ENCODE results near the gene GANC. TPM values are rescaled to one million over a fixed set of nuclear protein-coding genes. Genes with fewer than 3 reads are reported as not detected.

Gene GANC
- total RNA-seq, 2 donors from 2014 or later, result 39.8 to 47.6 TPM

GRCh38 chr15:42345504-42345903 lies 72.5 kb downstream of the GANC start:
- H3K27ac ChIP-seq, result no peak overlapping the region
- peaks cover 3% of the 10 kb centered on the region for H3K36me3 ChIP-seq
- H3K9ac ChIP-seq (ENCODE audit: low read depth in 2 of 2, low read length in 2 of 2), result no peak overlapping the region
- TF ChIP-seq CTCF (IDR thresholded peaks at IDR 0.05), result no peak
- intact Hi-C loops (cut with DNase I), result no loop called here
- H3K9me3 ChIP-seq, result no peaks in the 10 kb centered on the region
- no peak overlapping the region for H3K4me3 ChIP-seq
- H3K4me1 ChIP-seq, result no peaks in the 10 kb centered on the region
- DNase-seq, result no peak
- H3K27me3 ChIP-seq, result no peaks in the 10 kb centered on the region

GRCh38 chr15:42348083-42348482 lies 75.1 kb downstream of the GANC start:
- no peak for TF ChIP-seq CTCF (IDR thresholded peaks at IDR 0.05)
- DNase-seq, result no peak
- H3K27ac ChIP-seq, result no peak overlapping the region
- H3K9ac ChIP-seq (ENCODE audit: low read depth in 2 of 2, low read length in 2 of 2), result no peak overlapping the region
- peaks cover 3% of the 10 kb centered on the region for H3K36me3 ChIP-seq
- H3K27me3 ChIP-seq, result no peaks in the 10 kb centered on the region
- no peaks in the 10 kb centered on the region for H3K9me3 ChIP-seq
- intact Hi-C loops (cut with DNase I), result no loop called here
- H3K4me1 ChIP-seq, result no peaks in the 10 kb centered on the region
- no peak overlapping the region for H3K4me3 ChIP-seq

GRCh38 chr15:42349186-42349585 lies 76.2 kb downstream of the GANC start:
- DNase-seq, result no peak

GRCh38 chr15:42352401-42352800 lies 79.4 kb downstream of the GANC start:
- Histone ChIP-seq H3K4me1 (no peaks in the 10 kb centered on the region), H3K27me3 (no peaks in the 10 kb centered on the region), H3K36me3 (no peaks in the 10 kb centered on the region), H3K9me3 (no peaks in the 10 kb centered on the region), H3K9ac (ENCODE audit: low read depth in 2 of 2, low read length in 2 of 2) (no peak overlapping the region), H3K27ac (no peak overlapping the region), H3K4me3 (no peak overlapping the region)
- TF ChIP-seq CTCF (IDR thresholded peaks at IDR 0.05), result no peak
- DNase-seq, result no peak
- intact Hi-C loops (cut with DNase I), result no loop called here

More at GRCh38 chr15:42349186-42349585, 76.2 kb downstream of the GANC start:
- Histone ChIP-seq H3K4me1 (no peaks in the 10 kb centered on the region), H3K9ac (ENCODE audit: low read depth in 2 of 2, low read length in 2 of 2) (no peak overlapping the region), H3K9me3 (no peaks in the 10 kb centered on the region), H3K27me3 (no peaks in the 10 kb centered on the region), H3K4me3 (no peak overlapping the region), H3K27ac (no peak overlapping the region), H3K36me3 (peaks cover 3% of the 10 kb centered on the region)
- intact Hi-C loops (cut with DNase I), result no loop called here
- no peak for TF ChIP-seq CTCF (IDR thresholded peaks at IDR 0.05)

GRCh38 chr15:42353061-42353460 lies 80.1 kb downstream of the GANC start:
- no peaks in the 10 kb centered on the region for H3K27me3 ChIP-seq
- no peak overlapping the region for H3K27ac ChIP-seq
- no peak for TF ChIP-seq CTCF (IDR thresholded peaks at IDR 0.05)
- no peak for DNase-seq
- H3K4me3 ChIP-seq, result no peak overlapping the region
- no peaks in the 10 kb centered on the region for H3K9me3 ChIP-seq
- no peaks in the 10 kb centered on the region for H3K36me3 ChIP-seq
- H3K4me1 ChIP-seq, result no peaks in the 10 kb centered on the region
- no peak overlapping the region for H3K9ac ChIP-seq (ENCODE audit: low read depth in 2 of 2, low read length in 2 of 2)
- intact Hi-C loops (cut with DNase I), result no loop called here

GRCh38 chr15:42354824-42355223 lies 81.8 kb downstream of the GANC start:
- Histone ChIP-seq H3K27ac (no peak overlapping the region), H3K36me3 (no peaks in the 10 kb centered on the region), H3K9ac (ENCODE audit: low read depth in 2 of 2, low read length in 2 of 2) (no peak overlapping the region), H3K4me1 (no peaks in the 10 kb centered on the region), H3K9me3 (no peaks in the 10 kb centered on the region), H3K4me3 (no peak overlapping the region), H3K27me3 (no peaks in the 10 kb centered on the region)
- no peak for DNase-seq
- no peak for TF ChIP-seq CTCF (IDR thresholded peaks at IDR 0.05)
- intact Hi-C loops (cut with DNase I), result no loop called here
